Epithelial cell of proximal tubule (primary cell): ENCODE results near the gene FTL. TPM values are rescaled to one million over a fixed set of nuclear protein-coding genes. Genes with fewer than 3 reads are reported as not detected.
"Not testable (repeated sequence)": the region's sequence is repeated elsewhere in the genome, so short reads cannot be mapped to it uniquely, and the experiment has no call there.

ENCODE experiments used
- DNase-seq: peaks from one replicate; pipeline ENCODE4 v3.0.0-alpha.2; 2011; ENCODE audit warnings: low read depth
- H3K4me3 ChIP-seq: 2 replicates; pipeline ENCODE4 v1.5.1; 2011; ENCODE audit warnings: low read depth, mild to moderate bottlenecking, low read length
- CTCF ChIP-seq: conservative IDR thresholded peaks from 2 replicates; pipeline ENCODE4 v1.5.1; 2012; ENCODE audit warnings: low read depth, mild to moderate bottlenecking, low read length
- total RNA-seq: library from RNA; depleted of rRNA; stranded (reverse); fragments of >200 nt; gene quantifications from 2 replicates; pipeline ENCODE4 v1.2.3, GENCODE V29; 2015

Gene FTL
- 1,293 and 2,420 TPM in 2 replicates for total RNA-seq

- DNase-seq: no peak
- TF ChIP-seq CTCF: no peak
- H3K4me3 ChIP-seq: peak within 1 kb of the TSS; percentile 96
These were observed at the start of gene FTL for GRCh38 chr19:48965040-48965805. Gene FTL (plus strand): TSS chr19:48965309. CDS start chr19:48965508, 199 bp downstream.

GRCh38 chr19:48915757-48916156 lies 49.4 kb upstream of the FTL start:
- TF ChIP-seq CTCF: no peak
- no peak overlapping the region for H3K4me3 ChIP-seq
- no peak for DNase-seq

GRCh38 chr19:48918071-48918470 lies 47.0 kb upstream of the FTL start:
- H3K4me3 ChIP-seq: no peak overlapping the region
- TF ChIP-seq CTCF: no peak
- no peak for DNase-seq

GRCh38 chr19:48918801-48919247 lies 46.3 kb upstream of the FTL start:
- DNase-seq: no peak
- H3K4me3 ChIP-seq: no peak overlapping the region
- TF ChIP-seq CTCF: no peak

- DNase-seq, H3K4me3 ChIP-seq: not testable (repeated sequence)
These were observed 45.8 kb upstream of the FTL start for GRCh38 chr19:48919271-48919670.

- DNase-seq: no peak
- H3K4me3 ChIP-seq: no peak overlapping the region
- TF ChIP-seq CTCF: no peak
These were observed 44.2 kb upstream of the FTL start for GRCh38 chr19:48920949-48921348.

GRCh38 chr19:48921721-48922500 lies 43.2 kb upstream of the FTL start:
- TF ChIP-seq CTCF: no peak
- H3K4me3 ChIP-seq: no peak overlapping the region

More at GRCh38 chr19:48921721-48922500, 43.2 kb upstream of the FTL start:
- no peak for DNase-seq
